Measurements from ENCODE around the gene DNAJB11.
"Not testable (repeated sequence)": the region's sequence is repeated elsewhere in the genome, so short reads cannot be mapped to it uniquely, and the experiment has no call there.

The DNAJB11 gene

GRCh38 chr3:186620213-186621092 is 49.9 kb downstream of the DNAJB11 start:
- DNase-seq, result no peak

DNA sequence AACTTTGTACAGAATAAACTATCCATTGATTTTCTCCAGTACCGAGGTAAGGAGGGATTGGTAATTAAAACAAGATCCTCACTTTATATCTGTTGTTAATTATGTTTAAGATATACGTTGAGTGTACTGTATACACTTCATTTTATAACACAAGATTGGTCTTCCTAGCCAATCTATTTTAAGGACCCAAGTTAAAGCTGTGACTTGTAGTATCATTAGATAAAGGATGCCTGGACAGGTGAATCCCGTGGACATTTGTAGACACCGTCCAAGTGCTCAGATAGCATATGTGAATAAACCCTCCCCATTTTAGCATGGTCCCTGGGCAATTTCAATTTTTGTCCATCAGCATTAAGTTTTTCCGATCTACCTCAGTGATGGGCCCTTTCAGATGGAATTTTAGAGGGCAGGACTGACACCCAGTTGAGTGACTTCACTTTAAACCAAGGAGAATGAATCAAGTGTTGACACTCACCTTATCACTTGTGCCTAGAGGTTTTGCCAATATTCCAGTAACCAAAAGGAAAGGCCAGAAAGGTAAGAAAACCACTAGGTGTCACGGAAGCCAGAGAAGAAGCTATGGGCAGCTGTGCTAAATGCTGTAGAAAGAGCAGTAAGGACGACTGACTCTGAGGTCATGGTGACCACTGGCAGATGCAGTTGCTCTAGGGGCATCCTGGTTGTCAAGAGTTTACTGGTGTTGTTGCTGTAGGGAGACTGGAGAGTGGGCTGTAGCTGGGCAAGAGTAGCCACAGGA is 51.6 kb downstream of the DNAJB11 start:
- DNase-seq, result no peak

DNA sequence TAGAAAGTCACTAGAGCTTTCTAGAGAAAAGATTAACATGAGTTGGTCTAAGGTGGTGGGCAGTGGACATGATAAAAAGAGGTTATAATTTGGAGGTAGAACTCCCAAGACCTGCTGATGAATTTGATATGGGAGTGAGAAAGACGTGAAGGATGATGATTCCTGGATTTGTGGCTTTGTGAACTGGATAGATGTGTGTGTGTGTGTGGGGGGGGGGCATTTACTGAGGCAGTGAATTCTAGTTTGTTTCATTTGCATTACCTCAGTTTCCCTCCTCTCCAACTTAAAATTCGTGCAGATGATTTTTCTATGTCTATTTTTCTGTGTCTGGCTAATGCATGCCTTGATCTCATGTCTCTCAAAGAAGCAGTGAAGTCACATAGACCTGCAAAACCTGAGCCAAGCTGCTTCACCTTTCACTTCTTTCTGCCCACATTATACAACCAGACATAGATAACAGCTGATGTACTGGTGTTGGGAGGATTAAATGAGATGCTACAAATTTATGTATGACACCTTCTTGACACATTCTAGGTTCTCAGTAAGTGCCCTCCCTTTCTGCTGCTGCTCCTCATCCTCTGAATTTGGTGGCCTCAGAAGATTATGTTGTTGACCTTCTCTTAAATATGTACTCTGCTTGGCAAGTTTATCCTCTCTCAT is 52.3 kb downstream of the DNAJB11 start:
- no peak for DNase-seq

GRCh38 chr3:186624598-186624997 is 54.1 kb downstream of the DNAJB11 start:
- DNase-seq, result no peak

DNA sequence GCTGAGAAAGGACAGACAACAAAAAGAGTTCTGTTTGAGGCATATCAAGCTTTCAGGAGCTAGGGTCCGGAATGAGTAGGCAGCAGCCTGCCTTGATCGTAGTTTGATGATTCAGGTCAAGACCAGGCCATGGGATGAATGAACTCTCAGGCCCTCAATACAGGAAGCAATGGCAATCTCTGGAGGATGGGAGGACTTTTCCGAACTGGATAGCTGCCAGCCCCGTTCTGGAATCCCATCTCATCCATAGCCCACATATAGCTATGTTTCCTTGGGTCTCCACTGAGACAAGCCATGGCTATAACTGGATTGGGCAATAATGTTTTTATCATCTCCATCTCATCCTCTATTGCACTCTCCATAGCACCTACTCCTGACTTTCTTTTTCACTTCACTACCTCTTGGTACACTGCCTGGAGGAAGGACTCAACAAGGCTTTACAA is 55.1 kb downstream of the DNAJB11 start:
- no peak for DNase-seq

DNA sequence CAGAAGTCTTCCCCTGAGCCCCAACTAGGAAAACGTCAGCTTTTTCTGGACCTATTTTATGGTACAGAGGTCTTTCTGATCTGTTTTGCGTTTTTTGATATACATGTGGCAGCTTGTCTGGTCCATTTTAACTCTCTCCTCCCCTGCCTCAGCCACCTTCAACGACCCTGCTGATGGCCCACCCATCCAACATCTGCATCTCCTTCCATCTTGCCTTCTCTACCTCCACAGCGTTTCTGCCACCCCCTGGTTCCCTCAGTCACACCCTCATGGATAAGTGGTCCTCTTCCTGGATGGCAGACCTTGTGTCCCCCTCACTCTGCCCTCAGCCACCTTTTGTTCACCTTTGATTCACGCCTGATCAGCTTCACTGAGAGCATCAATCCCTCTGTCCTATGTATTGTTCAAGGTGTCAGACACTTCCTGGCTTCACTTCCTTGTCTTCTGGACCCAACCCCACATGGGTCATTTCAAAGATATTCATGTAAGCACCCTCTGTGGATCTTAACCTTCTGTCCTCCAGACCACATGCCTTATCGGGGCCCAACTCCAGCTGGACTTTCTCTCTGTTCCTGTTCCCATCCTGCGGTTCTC is 55.8 kb downstream of the DNAJB11 start:
- no peak for DNase-seq

- no peak for DNase-seq
Observed at GRCh38 chr3:186627852-186628414, 57.4 kb downstream of the DNAJB11 start.

DNA sequence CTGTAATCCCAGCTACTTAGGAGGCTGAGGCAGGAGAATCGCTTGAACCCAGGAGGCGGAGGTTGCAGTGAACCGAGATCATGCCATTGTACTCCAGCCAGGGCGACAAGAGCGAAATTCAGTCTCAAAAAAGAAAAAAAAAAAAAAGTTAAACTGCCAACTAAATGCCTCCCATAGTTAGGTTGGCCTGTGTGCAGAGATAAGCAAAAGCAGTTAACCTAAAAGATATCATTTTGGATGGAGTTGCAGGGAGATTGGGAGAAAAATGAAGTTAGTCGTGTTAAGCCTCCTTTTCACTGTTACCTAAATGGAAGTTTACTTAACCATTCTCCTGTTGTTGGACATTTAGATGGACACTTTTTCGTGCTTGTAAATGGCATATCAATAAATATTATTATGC is 58.2 kb downstream of the DNAJB11 start:
- no peak for DNase-seq

GRCh38 chr3:186630950-186631641 is 60.6 kb downstream of the DNAJB11 start:
- no peak for DNase-seq

- no peak for DNase-seq
Observed at GRCh38 chr3:186633481-186633880, 63.0 kb downstream of the DNAJB11 start.

- DNase-seq, result not testable (repeated sequence)
Observed at GRCh38 chr3:186634207-186634606, 63.7 kb downstream of the DNAJB11 start.

Data from SIG-M5 (cell line).